AG09319 (cell line): ENCODE results near the gene RAB34.
A peak's percentile ranks its signal among the peaks of the same experiment; 100 is the strongest.

Experiments
- DNase-seq: peaks from one replicate; pipeline ENCODE4 v3.0.0-alpha.2; 2010; ENCODE audit warnings: low read depth; ENCODE audit errors: extremely low read depth
- CTCF ChIP-seq: IDR thresholded peaks from 2 replicates; pipeline ENCODE4 v1.5.1; 2011; ENCODE audit warnings: low read depth, mild to moderate bottlenecking, inconsistent platforms, low read length, moderate library complexity

The RAB34 gene

GRCh38 chr17:28758411-28759121 is 40.9 kb upstream of the RAB34 start:
- no peak for TF ChIP-seq CTCF
- no peak for DNase-seq

GRCh38 chr17:28756049-28756804 is 38.6 kb upstream of the RAB34 start:
- TF ChIP-seq CTCF, result no peak
- no peak for DNase-seq

GRCh38 chr17:28755486-28755885 is 37.8 kb upstream of the RAB34 start:
- no peak for TF ChIP-seq CTCF
- DNase-seq, result no peak

- DNase-seq, result no peak
- TF ChIP-seq CTCF, result no peak
Observed at GRCh38 chr17:28751600-28752366, 34.1 kb upstream of the RAB34 start.

GRCh38 chr17:28750178-28751047 is 32.7 kb upstream of the RAB34 start:
- peak; percentile 81 for DNase-seq
- no peak; the same call in none of the 2 replicates for TF ChIP-seq CTCF

GRCh38 chr17:28749516-28750177 is 32.0 kb upstream of the RAB34 start:
- no peak for TF ChIP-seq CTCF
- DNase-seq, result no peak
